ENCODE results near the gene LRRC4C.
"Not testable (repeated sequence)": the region's sequence is repeated elsewhere in the genome, so short reads cannot be mapped to it uniquely, and the experiment has no call there.

Gene LRRC4C

DNA sequence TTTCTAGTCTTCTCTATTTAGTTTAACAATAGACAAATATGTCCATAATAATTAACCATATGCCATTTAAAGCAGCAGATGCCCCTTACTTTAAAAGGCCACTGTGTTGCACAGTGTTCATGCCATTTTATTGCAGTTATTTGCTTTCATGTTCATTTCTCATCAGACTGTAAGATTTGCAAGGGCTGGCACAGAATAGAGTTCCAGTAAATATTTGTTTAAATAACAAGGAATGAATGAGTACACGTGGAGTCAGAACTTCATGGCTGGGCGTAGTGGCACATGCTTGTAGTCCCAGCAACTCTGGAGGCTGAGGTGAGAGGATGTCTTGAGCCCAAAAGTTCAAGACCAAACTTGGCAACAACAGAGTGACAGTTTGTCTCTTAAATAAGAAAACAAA lies 1228.6 kb downstream of the LRRC4C start:
- DNase-seq (ENCODE audit: low read depth in 2 of 2), result no peak

DNA sequence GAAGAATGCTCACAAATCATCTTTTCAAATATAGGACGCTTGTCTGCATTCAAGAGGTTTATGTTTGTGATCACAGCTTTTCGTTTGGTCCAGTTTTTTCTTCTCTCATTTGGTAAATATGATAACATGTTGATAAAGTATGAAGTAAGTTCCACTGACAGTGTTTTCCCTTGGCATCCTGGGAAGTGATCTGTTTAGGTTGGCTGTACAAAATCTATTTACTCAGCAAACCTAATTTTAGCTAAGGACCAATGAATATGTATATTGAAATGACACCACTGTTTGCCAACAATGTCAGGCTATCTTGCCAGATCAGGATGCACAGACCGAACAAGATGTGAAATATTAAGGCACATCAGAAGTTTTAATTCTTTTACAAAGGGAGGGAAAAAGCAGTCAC lies 1230.8 kb downstream of the LRRC4C start:
- DNase-seq (ENCODE audit: low read depth in 2 of 2), result no peak

DNA sequence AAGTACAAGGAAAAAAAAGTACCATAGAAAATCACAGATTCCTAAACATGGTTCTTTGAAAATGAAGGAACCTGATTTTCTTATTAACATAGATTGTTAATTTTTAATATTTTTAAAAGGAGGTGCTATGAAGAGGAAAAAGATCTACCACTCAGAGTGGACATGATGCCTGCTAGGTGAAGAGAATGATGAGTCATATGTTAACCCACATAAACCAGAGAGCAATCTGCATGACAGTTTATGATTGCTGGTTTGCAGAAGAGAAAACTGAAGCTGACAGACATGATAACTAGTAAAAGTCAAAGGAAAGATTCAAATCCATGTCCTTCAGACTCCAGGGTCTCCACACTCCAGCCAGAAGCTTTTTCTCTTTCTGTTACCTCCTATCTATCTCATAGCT lies 1231.7 kb downstream of the LRRC4C start:
- no peak for DNase-seq (ENCODE audit: low read depth in 2 of 2)

GRCh38 chr11:40226654-40227053 lies 1232.8 kb downstream of the LRRC4C start:
- DNase-seq (ENCODE audit: low read depth in 2 of 2), result no peak

- DNase-seq (ENCODE audit: low read depth in 2 of 2), result no peak
Observed at GRCh38 chr11:40223596-40224330, 1235.7 kb downstream of the LRRC4C start.

DNA sequence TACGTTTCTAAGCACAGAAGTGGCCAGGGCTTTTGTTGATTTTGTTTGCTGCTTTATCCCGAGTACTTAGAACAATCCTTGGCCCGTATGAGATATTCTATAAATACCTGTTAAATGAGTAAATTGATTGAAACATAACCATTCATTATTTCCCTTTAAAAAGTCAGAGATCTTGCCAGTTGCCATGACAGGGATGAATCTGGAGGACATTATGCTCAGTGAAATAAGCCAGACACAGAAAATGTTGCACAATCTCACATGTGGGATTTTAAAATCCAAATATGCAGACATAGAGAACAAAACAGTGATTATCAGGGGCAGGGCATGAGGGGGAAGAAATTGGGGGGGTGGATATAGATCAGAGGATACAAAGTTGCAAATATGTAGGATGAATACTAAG lies 1240.1 kb downstream of the LRRC4C start:
- DNase-seq (ENCODE audit: low read depth in 2 of 2), result no peak

DNA sequence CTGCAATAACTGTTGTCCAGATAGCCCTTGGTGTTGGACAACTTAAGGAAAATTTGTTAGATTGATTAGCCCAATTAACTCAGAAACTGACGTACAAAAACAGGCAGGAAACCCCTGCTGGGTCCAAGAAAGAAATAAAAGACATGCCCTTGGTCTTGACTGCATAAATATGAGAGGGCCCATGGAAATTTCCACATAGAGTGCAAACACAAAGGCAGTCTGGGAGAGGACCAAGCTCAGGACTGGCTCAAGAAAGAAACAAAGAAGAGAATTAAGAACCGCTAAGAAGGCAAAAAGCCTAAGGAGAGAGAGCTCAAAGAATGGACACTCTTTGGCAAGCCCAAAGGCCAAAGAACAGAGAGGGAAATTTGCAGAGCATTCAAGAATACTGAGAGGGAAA lies 1243.9 kb downstream of the LRRC4C start:
- no peak for DNase-seq (ENCODE audit: low read depth in 2 of 2)

- DNase-seq (ENCODE audit: low read depth in 2 of 2), result no peak
Observed at GRCh38 chr11:40207416-40207815, 1252.0 kb downstream of the LRRC4C start.

DNA sequence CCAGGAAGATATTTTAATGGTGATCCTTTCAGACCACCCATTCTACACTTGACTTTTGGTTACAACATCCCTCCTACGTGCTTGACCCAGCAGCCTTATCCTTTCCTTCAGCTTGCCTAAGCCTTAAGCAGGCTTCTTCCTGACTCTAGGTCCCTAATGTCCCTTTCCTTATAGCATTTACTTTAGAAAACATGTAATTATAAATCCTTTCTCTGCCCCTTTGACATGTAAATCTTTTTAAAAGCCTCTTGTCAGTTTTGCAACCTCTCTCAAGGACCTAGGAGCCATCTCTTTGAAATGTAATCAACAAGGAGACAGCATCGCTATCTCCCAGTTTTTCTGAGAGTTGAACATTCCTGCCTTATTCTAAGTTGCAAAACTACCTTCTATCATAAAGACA lies 1255.2 kb downstream of the LRRC4C start:
- DNase-seq (ENCODE audit: low read depth in 2 of 2), result no peak

- DNase-seq (ENCODE audit: low read depth in 2 of 2), result no peak
Observed at GRCh38 chr11:40203606-40204005, 1255.8 kb downstream of the LRRC4C start.

DNA sequence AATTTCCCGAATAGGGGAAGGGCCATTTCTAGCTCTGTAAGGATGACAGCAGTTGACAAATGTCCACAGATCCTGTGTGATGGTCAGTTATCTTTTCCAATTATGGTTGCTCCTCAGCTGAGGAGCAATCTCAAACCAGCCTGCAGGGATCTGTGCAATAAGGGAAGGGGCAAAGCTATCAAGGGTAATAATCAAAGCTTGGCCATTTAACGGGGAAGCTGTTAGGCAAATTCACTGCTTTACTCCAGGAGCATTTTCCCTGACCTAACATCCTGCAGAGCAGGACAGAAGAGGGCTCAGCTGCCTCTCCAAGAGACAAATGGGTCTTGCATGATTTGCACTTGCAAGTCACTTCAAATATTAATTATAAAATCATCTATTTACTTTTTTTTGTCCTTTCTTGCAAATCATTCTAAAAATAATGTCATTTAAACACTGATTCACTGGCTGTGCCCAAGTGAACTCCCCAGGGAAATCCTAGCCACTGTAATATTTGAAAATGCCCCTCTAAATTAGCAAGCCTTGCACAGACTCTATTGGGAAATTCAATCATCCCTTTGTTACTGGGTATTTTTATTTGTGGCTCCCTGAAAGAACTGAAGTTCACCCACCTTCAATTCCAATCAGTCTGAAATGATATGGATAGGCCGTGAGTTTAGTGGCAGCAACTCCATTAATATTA lies 1256.7 kb downstream of the LRRC4C start:
- no peak for DNase-seq (ENCODE audit: low read depth in 2 of 2)

GRCh38 chr11:40192590-40192989 lies 1266.9 kb downstream of the LRRC4C start:
- DNase-seq (ENCODE audit: low read depth in 2 of 2), result not testable (repeated sequence)

GRCh38 chr11:40190294-40190693 lies 1269.2 kb downstream of the LRRC4C start:
- no peak for DNase-seq (ENCODE audit: low read depth in 2 of 2)

DNA sequence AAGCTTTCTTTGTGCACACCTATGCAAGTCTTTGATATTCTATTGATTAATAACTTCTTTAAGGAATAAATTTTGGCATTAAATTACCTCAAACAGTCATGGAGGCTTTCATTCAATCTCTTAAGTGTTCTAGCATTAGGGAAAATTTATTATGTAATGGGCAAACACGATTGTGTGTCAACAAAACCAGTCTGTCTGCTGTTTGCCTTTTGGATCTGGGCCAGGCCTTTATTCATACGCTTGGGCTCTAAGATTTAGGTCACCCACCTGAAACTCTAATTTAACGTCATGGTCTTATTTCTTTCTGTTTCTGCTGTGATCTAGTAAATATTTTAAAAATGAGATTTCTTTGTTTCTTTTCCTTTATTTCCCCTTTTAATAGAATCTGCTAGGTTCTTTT lies 1270.6 kb downstream of the LRRC4C start:
- no peak for DNase-seq (ENCODE audit: low read depth in 2 of 2)

DNA sequence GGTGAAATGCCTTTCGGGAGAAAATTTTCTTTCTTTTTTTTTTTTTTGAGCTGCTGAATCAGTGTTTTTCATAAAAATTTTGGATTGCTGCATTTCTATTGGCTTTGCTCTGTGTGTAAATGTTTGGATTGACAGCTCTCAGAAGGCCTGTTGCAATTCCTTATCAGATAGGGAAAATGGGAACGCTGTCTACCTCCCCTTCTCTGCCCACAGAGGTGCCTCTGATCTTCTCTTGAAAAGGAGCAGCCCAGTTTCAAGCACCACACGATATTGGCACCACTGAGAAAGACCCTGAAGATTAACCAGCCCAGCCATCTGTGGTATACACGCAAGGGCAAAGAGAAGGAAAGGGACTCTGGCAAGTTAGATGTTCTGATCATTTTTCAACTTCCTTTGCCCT lies 1272.2 kb downstream of the LRRC4C start:
- no peak for DNase-seq (ENCODE audit: low read depth in 2 of 2)

DNA sequence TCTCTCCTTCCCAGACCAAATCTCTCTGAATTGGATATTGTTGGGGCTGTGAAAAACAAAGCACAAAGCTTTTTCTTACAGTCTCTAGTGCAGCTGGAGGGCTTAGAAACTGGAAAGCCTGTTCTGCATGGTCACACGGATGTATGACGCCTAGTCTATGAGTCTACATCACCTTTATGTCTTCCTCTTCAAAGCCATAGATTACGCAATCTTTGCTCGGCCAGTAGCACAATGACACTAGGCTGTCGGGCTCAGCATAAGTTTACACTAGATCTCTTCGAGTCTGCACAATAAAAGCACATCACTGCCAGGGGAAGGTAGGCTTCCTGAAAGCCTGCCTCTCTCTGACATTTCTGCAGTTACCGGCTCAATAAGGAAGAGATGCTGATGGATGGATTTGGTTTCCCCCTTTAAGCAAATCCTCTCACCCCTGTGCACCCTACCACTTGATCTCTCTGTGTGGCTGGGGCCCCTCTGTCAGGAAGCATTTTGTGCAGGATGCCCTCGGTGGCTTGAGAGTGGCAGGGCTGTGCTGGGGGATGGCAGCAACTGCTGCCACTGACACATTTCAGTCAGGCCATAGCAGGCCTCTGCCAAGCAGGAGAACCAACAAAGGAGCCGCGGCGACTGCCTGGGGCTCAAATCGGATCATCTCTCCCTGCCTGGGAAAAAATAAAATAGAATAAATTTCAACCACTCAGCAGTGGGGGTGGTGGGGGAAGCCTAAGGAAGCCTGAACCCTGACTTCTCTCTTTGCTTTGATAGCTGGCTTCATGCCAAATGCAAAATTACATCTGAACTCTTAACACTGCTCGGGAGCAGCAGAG lies 1272.8 kb downstream of the LRRC4C start:
- DNase-seq (ENCODE audit: low read depth in 2 of 2), result no peak

GRCh38 chr11:40185793-40186192 lies 1273.7 kb downstream of the LRRC4C start:
- no peak for DNase-seq (ENCODE audit: low read depth in 2 of 2)

DNA sequence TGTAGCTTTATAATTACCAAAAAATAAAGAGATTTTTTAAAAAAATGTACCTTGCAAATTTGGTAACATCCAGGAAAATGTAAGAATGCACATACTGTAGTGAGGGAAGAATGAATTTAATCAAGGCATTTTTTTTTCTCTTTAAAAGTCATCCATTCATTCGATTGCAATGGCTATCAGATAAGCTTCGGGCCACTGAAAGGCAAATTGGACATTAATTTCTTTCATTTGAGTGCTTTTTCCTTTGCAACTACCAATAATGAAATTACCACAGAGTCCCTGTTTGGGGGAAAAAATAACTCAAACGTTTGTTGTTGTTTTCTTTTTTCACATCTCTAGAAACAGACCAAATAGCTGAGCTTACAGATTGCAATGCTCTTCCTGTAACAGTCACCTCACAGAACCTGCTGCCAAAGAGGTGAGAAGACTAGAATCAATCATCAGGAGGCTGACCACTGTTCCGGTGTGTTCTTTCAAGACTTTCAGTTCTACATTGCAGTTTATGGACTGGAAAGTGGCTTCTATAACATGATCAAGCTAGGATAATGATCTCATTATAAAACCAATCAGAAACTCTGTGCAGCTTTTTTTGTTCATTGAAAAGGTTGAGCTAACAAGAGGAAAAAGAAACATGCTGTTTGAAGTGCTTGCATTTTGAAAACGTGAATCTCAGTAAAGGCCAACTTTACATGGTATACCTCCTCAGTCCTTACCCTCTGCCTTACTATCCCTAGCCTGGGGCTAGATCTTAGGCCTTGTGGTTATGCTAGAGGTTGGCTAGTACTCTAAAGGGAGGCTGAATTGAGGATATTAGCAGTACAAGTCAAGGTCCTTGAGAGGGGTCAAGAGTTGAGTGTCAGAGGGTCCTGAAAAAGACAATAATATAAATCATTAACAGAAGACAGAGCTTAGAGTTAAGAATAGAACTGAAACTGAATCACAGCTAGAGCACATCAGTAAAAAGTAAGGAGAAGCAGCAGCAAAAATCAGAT lies 1276.1 kb downstream of the LRRC4C start:
- DNase-seq (ENCODE audit: low read depth in 2 of 2), result no peak

GRCh38 chr11:40179541-40179940 lies 1279.9 kb downstream of the LRRC4C start:
- no peak for DNase-seq (ENCODE audit: low read depth in 2 of 2)

- DNase-seq (ENCODE audit: low read depth in 2 of 2), result no peak
Observed at GRCh38 chr11:40178470-40178869, 1281.0 kb downstream of the LRRC4C start.

DNA sequence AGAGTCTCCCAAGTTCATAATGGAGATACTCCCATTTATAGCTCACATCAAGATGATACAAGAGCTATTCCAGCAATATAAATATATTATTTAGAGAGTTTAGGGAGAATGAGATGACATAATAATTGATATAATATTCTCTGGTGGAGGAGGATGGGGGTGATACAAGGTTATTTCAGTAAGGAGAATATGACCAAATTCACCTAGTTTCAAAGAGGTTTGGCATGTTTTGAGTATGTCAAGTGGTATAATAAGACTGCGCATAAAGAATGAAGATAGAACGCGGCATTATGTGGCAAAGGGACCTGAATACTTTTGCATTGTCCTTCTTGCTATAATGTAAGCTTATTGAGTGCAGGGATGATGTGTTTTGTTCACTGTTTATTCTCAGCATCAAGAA lies 1283.5 kb downstream of the LRRC4C start:
- no peak for DNase-seq (ENCODE audit: low read depth in 2 of 2)

All from stimulated activated CD8-positive, alpha-beta memory T cell treated with anti-CD3 and anti-CD28 coated beads, Interleukin-15, amount 100 ng/mL, for 4 hours (primary cell).